ENCODE measurements around the gene P2RY6. TPM values are rescaled to one million over a fixed set of nuclear protein-coding genes. Genes with fewer than 3 reads are reported as not detected.

Gene P2RY6
- total and polyA plus RNA-seq, 2 experiments from 2014 or later, result 2.6 to 8.9 TPM

- Histone ChIP-seq H3K27ac (no peak overlapping the region), H3K4me2 (no peak overlapping the region), H2AFZ (no peak overlapping the region), H3K79me2 (no peaks in the 10 kb centered on the region), H3K4me3 (no peak overlapping the region), H3K36me3 (replicated peaks; ENCODE audit: insufficient read depth, low read depth) (no peaks in the 10 kb centered on the region), H3K9me3 (ENCODE audit: low read depth) (no peaks in the 10 kb centered on the region), H3K4me1 (ENCODE audit: insufficient read depth) (peaks cover 13% of the 10 kb centered on the region), H4K20me1 (ENCODE audit: insufficient read depth, poor library complexity, severe bottlenecking) (no peaks in the 10 kb centered on the region), H3K27me3 (no peaks in the 10 kb centered on the region), H3K9me2 (replicated peaks; ENCODE audit: insufficient read depth) (no peaks in the 10 kb centered on the region)
- TF ChIP-seq CTCF (IDR thresholded peaks at IDR 0.05; ENCODE audit: poor library complexity), result no peak
- TF ChIP-seq EZH2phosphoT487 (IDR thresholded peaks at IDR 0.05; ENCODE audit: low read depth, severe bottlenecking, unreplicated experiment), result no peak
- no peak for TF ChIP-seq EZH2 (IDR thresholded peaks at IDR 0.05; ENCODE audit: borderline replicate concordance)
- DNase-seq (ENCODE audit: low spot score), result no peak
- 56% methylated on average over 3 of the region's 3 CpGs for whole genome bisulfite sequencing (ENCODE audit: low lambda C conversion rate, missing lambda C conversion rate)
These were observed 19.1 kb downstream of the P2RY6 start for GRCh38 chr11:73291196-73291595.

GRCh38 chr11:73291781-73292524, 19.8 kb downstream of the P2RY6 start:
- H2AFZ ChIP-seq, result no peak overlapping the region

GRCh38 chr11:73292525-73292894, 20.4 kb downstream of the P2RY6 start:
- H3K36me3 ChIP-seq (replicated peaks; ENCODE audit: insufficient read depth, low read depth), result no peaks in the 10 kb centered on the region
- H3K9me2 ChIP-seq (replicated peaks; ENCODE audit: insufficient read depth), result no peaks in the 10 kb centered on the region
- no peak for DNase-seq (ENCODE audit: low spot score)
- no peak overlapping the region for H3K4me2 ChIP-seq
- H4K20me1 ChIP-seq (ENCODE audit: insufficient read depth, poor library complexity, severe bottlenecking), result no peaks in the 10 kb centered on the region
- no peaks in the 10 kb centered on the region for H3K9me3 ChIP-seq (ENCODE audit: low read depth)
- H3K79me2 ChIP-seq, result no peaks in the 10 kb centered on the region
- H3K4me1 ChIP-seq (ENCODE audit: insufficient read depth), result peaks cover 13% of the 10 kb centered on the region
- no peak for TF ChIP-seq CTCF (IDR thresholded peaks at IDR 0.05; ENCODE audit: poor library complexity)
- no peak for TF ChIP-seq EZH2phosphoT487 (IDR thresholded peaks at IDR 0.05; ENCODE audit: low read depth, severe bottlenecking, unreplicated experiment)
- no peak for TF ChIP-seq EZH2 (IDR thresholded peaks at IDR 0.05; ENCODE audit: borderline replicate concordance)
- no peak overlapping the region for H3K27ac ChIP-seq
- H3K4me3 ChIP-seq, result no peak overlapping the region
- WGBS (ENCODE audit: low lambda C conversion rate, missing lambda C conversion rate), result 64% methylated on average over 5 of the region's 5 CpGs
- H3K27me3 ChIP-seq, result no peaks in the 10 kb centered on the region
- no peak overlapping the region for H2AFZ ChIP-seq

More at GRCh38 chr11:73291781-73292524, 19.8 kb downstream of the P2RY6 start:
- Histone ChIP-seq H3K27ac (no peak overlapping the region), H3K4me1 (ENCODE audit: insufficient read depth) (peaks cover 13% of the 10 kb centered on the region), H3K4me3 (no peak overlapping the region), H3K36me3 (replicated peaks; ENCODE audit: insufficient read depth, low read depth) (no peaks in the 10 kb centered on the region), H3K4me2 (no peak overlapping the region), H3K79me2 (no peaks in the 10 kb centered on the region), H3K9me2 (replicated peaks; ENCODE audit: insufficient read depth) (no peaks in the 10 kb centered on the region), H3K9me3 (ENCODE audit: low read depth) (no peaks in the 10 kb centered on the region), H3K27me3 (no peaks in the 10 kb centered on the region), H4K20me1 (ENCODE audit: insufficient read depth, poor library complexity, severe bottlenecking) (no peaks in the 10 kb centered on the region)
- DNase-seq (ENCODE audit: low spot score), result no peak
- 90% methylated on average over 12 of the region's 12 CpGs for WGBS (ENCODE audit: low lambda C conversion rate, missing lambda C conversion rate)
- TF ChIP-seq EZH2phosphoT487 (IDR thresholded peaks at IDR 0.05; ENCODE audit: low read depth, severe bottlenecking, unreplicated experiment) (no peak), CTCF (IDR thresholded peaks at IDR 0.05; ENCODE audit: poor library complexity) (no peak), EZH2 (IDR thresholded peaks at IDR 0.05; ENCODE audit: borderline replicate concordance) (no peak)
